Regular cardiac myocyte (primary cell): ENCODE data around the gene JPT2. TPM values are rescaled to one million over a fixed set of nuclear protein-coding genes. Genes with fewer than 3 reads are reported as not detected.

ENCODE experiments used
- total RNA-seq: library from RNA; depleted of rRNA; stranded (reverse); fragments of >200 nt; gene quantifications from 2 replicates; pipeline ENCODE4 v1.2.3, GENCODE V29; 2014

JPT2 gene, protein sequence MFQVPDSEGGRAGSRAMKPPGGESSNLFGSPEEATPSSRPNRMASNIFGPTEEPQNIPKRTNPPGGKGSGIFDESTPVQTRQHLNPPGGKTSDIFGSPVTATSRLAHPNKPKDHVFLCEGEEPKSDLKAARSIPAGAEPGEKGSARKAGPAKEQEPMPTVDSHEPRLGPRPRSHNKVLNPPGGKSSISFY
- 52.3 and 55.0 TPM in 2 replicates for total RNA-seq

GRCh38 chr16:1677942-1678499, at the start of gene JPT2:
Gene JPT2 (plus strand): TSS chr16:1678279. CDS start chr16:1678313, 34 bp downstream.

DNA sequence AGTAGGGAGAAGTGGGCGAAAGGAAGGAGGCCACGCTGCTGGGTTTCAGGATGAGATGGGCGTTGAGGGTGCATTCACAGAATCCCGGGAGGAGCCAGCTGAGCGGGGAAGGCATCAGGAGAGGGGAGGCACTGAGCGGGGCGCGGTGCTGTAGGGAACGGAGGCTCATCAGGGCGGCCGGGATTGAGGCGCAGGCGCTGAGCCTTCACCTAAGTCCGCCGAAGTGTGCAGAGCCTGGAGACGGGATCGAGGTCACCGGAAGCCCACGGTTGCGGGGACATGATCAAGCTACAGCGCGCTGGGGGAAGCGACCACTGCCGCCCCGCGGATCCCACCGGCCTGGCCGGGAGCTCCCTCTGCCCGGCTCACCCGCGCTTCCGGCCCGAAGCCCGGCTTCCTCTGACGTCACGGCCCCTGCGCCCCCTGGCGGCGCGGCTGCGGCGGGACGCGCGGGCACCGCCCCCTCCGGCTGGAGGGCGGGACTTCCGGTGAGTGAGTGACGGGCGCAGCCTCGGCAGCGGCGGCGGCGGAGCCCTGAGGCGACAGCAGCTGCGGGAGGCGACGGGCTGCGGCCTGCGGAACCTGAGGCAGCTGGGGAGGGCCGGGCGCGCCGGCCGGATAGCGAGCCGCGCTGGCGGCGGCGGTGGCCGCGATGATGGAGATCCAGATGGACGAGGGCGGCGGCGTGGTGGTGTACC, 27.8 kb downstream of the JPT2 start, which contains the start of gene MAPK8IP3:
TSS of gene MAPK8IP3 (plus strand) at position 508 of the 698 bp plus-strand sequence. CDS start at position 653, 145 bp downstream.

Other genes with a start within 250 kb of the JPT2 start
- gene PERCC1, start 247.2 kb upstream of the JPT2 start, total RNA-seq: not detected in 2 replicates
- gene CCDC154, start 233.7 kb upstream of the JPT2 start, total RNA-seq: 1.4 TPM in 1 of 2 replicates, not detected in the other
- 50.6 and 80.9 TPM in 2 replicates for gene CLCN7, start 203.3 kb upstream of the JPT2 start, total RNA-seq
- gene PTX4, start 189.3 kb upstream of the JPT2 start, total RNA-seq: 0.19 TPM in 1 of 2 replicates, not detected in the other
- 9.0 and 18.8 TPM in 2 replicates for gene TELO2, start 184.9 kb upstream of the JPT2 start, total RNA-seq
- 17.5 and 21.1 TPM in 2 replicates for gene TMEM204, start 144.6 kb upstream of the JPT2 start, total RNA-seq
- 18.2 and 25.9 TPM in 2 replicates for gene IFT140, start 66.2 kb upstream of the JPT2 start, total RNA-seq
- 3.7 and 5.2 TPM in 2 replicates for gene CRAMP1, start 65.9 kb upstream of the JPT2 start, total RNA-seq
- 25.7 and 46.2 TPM in 2 replicates for gene MAPK8IP3, start 27.9 kb downstream of the JPT2 start, total RNA-seq
- gene NME3, start 93.3 kb downstream of the JPT2 start, total RNA-seq: 71.9 and 85.4 TPM in 2 replicates
- 7.7 and 9.6 TPM in 2 replicates for gene EME2, start 94.5 kb downstream of the JPT2 start, total RNA-seq
- 45.1 and 90.1 TPM in 2 replicates for gene MRPS34, start 94.9 kb downstream of the JPT2 start, total RNA-seq
- 21.5 and 37.5 TPM in 2 replicates for gene SPSB3, start 104.3 kb downstream of the JPT2 start, total RNA-seq
- gene NUBP2, start 104.7 kb downstream of the JPT2 start, total RNA-seq: 52.7 and 84.4 TPM in 2 replicates
- gene IGFALS, start 115.4 kb downstream of the JPT2 start, total RNA-seq: not detected in 2 replicates
- gene HAGH, start 148.5 kb downstream of the JPT2 start, total RNA-seq: 70.5 and 79.0 TPM in 2 replicates
- 62.6 and 71.5 TPM in 2 replicates for gene FAHD1, start 148.9 kb downstream of the JPT2 start, total RNA-seq
- 0.28 TPM in 1 of 2 replicates, not detected in the other for gene MEIOB, start 193.9 kb downstream of the JPT2 start, total RNA-seq
- gene HS3ST6, start 240.1 kb downstream of the JPT2 start, total RNA-seq: not detected in 2 replicates